Measurements from ENCODE around the gene EPHA7.

GRCh38 chr6:93394471-93394870, 24.9 kb downstream of the EPHA7 start:
- TF ChIP-seq U2AF1 (optimal IDR thresholded peaks at IDR 0.05; ENCODE audit: low read depth, low read length) (no peak), ZNF629 (CRISPR knock-in tag; conservative IDR thresholded peaks at IDR 0.05) (no peak), JARID2 (CRISPR knock-in tag; IDR thresholded peaks at IDR 0.05; ENCODE audit: insufficient replicate concordance) (no peak), CBX5 (CRISPR knock-in tag; IDR thresholded peaks at IDR 0.05; ENCODE audit: borderline replicate concordance) (no peak), FOXM1 (CRISPR knock-in tag; IDR thresholded peaks at IDR 0.05) (no peak), NCOR1 (IDR thresholded peaks at IDR 0.05; ENCODE audit: borderline replicate concordance, low read length) (no peak), U2AF2 (IDR thresholded peaks at IDR 0.05; ENCODE audit: low read depth, low read length) (no peak), MTA1 (CRISPR knock-in tag; IDR thresholded peaks at IDR 0.05; ENCODE audit: borderline replicate concordance) (no peak), RFXAP (CRISPR knock-in tag; IDR thresholded peaks at IDR 0.05; ENCODE audit: borderline replicate concordance) (no peak), MLX (CRISPR knock-in tag; IDR thresholded peaks at IDR 0.05) (no peak)
- TF ChIP-seq, protein P1, sequence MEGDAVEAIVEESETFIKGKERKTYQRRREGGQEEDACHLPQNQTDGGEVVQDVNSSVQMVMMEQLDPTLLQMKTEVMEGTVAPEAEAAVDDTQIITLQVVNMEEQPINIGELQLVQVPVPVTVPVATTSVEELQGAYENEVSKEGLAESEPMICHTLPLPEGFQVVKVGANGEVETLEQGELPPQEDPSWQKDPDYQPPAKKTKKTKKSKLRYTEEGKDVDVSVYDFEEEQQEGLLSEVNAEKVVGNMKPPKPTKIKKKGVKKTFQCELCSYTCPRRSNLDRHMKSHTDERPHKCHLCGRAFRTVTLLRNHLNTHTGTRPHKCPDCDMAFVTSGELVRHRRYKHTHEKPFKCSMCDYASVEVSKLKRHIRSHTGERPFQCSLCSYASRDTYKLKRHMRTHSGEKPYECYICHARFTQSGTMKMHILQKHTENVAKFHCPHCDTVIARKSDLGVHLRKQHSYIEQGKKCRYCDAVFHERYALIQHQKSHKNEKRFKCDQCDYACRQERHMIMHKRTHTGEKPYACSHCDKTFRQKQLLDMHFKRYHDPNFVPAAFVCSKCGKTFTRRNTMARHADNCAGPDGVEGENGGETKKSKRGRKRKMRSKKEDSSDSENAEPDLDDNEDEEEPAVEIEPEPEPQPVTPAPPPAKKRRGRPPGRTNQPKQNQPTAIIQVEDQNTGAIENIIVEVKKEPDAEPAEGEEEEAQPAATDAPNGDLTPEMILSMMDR (CRISPR knock-in tag; IDR thresholded peaks at IDR 0.05) = no peak
- TF ChIP-seq, protein P2, sequence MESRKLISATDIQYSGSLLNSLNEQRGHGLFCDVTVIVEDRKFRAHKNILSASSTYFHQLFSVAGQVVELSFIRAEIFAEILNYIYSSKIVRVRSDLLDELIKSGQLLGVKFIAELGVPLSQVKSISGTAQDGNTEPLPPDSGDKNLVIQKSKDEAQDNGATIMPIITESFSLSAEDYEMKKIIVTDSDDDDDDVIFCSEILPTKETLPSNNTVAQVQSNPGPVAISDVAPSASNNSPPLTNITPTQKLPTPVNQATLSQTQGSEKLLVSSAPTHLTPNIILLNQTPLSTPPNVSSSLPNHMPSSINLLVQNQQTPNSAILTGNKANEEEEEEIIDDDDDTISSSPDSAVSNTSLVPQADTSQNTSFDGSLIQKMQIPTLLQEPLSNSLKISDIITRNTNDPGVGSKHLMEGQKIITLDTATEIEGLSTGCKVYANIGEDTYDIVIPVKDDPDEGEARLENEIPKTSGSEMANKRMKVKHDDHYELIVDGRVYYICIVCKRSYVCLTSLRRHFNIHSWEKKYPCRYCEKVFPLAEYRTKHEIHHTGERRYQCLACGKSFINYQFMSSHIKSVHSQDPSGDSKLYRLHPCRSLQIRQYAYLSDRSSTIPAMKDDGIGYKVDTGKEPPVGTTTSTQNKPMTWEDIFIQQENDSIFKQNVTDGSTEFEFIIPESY (CRISPR knock-in tag; IDR thresholded peaks at IDR 0.05) = no peak
